ENCODE measurements around the gene ALOXE3. TPM values are rescaled to one million over a fixed set of nuclear protein-coding genes. Genes with fewer than 3 reads are reported as not detected.

The ALOXE3 gene
- total and polyA plus RNA-seq, 2 of the 8 experiments (the other 6 are each of a cell fraction or from before 2014, with no cell fraction given) = 0.26 TPM; not detected in 1

DNA sequence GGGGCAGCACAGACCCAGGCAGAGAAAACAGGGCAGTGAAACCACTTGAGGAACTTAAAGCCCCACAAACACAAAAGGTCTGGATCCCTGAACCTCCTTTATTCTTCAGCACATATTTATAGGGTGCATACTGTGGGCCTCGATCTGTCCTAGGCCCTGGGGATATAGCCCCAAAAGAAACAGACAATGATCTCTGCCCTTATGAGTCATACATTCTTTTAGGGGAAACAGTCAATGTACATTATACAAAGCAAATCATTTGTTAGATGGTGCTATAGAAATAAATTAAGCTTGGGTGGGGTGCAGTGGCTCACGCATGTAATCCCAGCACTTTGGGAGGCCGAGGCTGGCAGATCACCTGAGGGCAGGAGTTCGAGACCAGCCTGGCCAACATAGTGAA lies 15.6 kb upstream of the ALOXE3 start (continued):
- TF ChIP-seq HDAC6 (IDR thresholded peaks at IDR 0.05; ENCODE audit: low read depth, low read length) (no peak), KDM5A (IDR thresholded peaks at IDR 0.05; ENCODE audit: low read length) (no peak), EGR1 (IDR thresholded peaks at IDR 0.05; ENCODE audit: borderline replicate concordance, low read depth, low read length) (no peak), TAF7 (optimal IDR thresholded peaks at IDR 0.05; ENCODE audit: borderline replicate concordance, low read depth, low read length) (no peak)

Data from H1 (cell line).